HG03135 (cell line): ENCODE measurements around the gene MACROD2.
"Not testable (repeated sequence)": the region's sequence is repeated elsewhere in the genome, so short reads cannot be mapped to it uniquely, and the experiment has no call there.

Experiments used
- ATAC-seq: cut with Tn5 transposase; IDR thresholded peaks from one replicate; pipeline ENCODE4 v1.9.1; 2021; ENCODE audit warnings: mild to moderate bottlenecking, moderate library complexity; ENCODE audit not compliant: unreplicated experiment

MACROD2 gene

DNA sequence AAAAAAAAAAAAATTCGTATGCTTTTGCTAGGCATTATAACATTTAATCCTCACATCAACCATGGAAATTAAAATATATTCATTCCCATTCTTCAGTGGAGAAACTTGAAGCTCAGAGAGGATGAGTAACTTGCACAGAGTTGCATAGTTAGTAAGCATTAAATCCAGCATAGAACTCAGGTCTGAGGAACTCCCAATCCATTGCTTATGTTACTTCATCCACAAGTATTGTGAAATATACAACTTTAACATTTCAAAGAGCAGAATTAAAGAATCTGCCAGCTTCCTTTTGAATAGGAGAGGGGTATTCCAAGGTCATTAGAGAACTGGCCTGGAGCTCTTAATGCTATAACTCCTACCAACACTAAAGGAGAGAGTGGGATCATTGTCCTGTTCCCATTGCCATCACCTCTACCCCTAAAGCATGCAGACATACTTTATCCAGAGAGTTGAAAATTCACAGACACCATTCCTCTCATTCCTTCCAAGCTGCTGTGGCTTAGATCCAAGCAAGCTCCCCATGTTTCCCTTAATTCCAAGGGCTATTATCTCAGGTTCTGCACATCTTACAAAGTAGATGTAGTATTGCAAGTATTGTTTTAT lies 250.2 kb downstream of the MACROD2 start:
- no peak for ATAC-seq

DNA sequence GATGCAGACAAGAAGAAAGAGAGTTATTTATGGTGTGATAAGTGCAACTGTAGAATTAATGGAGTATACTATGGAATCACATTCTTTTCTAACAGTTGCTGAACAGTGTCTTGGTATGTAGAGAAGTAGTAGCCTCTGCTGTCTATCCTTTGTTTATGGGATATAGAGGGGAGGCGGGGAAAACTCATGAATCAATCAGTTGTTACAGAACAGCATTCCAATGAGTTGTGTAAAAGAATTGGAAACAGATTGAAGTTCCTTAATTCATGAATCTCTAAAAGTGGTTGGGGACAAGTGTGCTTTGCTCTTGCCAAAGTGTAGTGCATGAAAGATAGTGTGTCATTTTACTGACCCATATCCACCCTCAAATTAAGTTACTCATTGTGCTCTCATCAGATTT lies 264.4 kb downstream of the MACROD2 start:
- no peak for ATAC-seq

DNA sequence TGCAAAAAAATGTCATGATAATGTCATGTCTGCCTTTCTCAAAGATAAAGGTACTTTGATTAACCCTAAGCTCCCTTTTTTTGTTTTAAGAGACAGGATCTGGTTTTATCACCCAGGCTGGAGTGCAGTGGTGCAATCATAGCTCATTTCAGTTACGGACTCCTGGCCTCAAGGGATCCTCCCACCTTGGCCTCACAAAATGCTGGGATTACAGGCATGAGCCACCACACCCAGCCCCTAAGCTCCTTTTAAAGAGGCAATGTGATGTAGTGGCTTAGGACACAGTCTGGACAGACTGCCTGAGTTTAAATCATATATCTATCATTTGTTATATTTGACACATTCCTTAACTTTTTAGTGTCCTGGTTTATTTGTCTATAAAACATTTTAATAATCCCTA lies 265.1 kb downstream of the MACROD2 start:
- ATAC-seq: no peak

DNA sequence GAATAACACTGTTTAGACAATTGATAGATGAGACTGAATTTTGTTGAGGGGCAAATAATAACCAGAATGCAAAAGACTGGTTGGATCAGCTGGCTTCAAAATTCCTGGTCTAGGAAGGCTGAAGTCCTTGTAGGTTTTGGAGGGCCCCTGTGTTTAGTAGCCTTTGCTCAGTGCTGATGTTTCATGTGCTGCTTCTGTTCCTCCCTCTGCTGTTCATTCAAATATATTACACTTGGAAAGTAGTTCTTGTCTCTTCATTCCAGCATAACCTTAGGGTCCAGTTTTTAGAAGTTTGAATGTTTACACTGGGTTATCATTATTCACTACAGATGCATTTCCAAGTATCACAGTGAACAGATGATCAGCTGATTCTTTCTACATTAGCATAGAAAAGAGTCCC lies 269.6 kb downstream of the MACROD2 start:
- ATAC-seq: no peak

DNA sequence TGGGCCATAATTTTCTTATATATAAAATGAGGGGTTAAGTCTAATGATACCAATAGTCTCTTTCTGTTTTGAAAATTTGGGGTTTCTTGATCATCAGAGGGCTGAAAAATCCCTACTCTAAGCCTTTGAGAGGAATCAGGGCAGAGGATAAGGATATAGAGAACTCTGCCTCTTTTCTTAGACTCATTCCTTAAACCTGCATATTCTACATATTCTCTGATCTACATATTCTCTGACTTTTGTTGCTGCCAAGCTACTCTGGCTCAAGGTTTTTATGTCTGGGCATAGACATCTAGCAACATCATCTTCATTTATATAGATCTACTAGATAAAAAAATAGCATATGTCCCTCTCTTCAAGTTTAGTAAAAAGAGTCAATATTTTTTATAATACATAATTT lies 270.9 kb downstream of the MACROD2 start:
- ATAC-seq: no peak

DNA sequence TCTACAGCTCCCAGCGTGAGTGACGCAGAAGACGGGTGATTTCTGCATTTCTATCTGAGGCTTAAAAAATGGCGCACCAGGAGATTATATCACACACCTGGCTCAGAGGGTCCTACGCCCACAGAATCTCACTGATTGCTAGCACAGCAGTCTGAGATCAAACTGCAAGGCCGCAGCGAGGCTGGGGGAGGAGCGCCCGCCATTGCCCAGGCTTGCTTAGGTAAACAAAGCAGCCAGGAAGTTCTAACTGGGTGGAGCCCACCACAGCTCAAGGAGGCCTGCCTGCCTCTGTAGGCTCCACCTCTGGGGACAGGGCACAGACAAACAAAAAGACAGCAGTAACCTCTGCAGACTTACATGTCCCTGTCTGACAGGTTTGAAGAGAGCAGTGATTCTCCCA lies 275.4 kb downstream of the MACROD2 start:
- ATAC-seq: not testable (repeated sequence)

DNA sequence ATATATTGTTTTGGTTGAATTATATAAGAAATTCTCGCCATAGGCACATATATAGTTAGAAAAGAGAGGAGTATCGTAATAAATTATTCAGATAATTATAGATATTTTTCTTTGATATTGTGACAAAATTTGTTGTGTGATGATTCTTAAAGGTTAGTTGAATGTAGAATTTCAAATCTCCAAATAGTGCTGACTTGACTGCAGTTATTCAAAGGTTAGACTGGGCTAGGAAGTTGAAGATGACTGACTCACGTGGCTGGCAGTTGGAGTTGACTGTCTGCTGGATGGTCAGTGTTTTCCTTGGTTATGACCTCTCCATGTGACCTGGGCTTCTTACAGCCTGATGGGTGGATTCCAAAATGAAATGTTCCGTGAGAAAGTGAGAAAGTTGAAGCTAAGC lies 286.8 kb downstream of the MACROD2 start:
- ATAC-seq: no peak

DNA sequence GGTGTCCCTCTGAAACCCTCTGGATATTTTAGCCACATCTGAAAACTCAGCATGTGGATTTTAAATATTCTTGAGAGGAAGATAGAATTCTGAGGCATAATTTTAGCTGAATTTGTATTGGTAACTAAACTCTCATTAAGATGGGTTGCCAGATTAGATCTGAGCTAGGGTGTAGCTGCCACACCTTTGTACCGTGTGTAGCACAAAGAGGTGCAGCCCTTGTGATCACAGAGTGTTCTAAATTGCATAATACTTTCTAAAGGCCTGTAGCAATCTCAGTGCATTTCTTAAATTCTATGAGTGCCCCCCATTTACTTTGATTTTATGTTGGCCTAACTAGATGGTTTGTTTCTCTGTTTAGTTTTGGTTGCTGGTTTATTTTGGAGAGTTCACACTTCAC lies 289.1 kb downstream of the MACROD2 start:
- ATAC-seq: no peak

DNA sequence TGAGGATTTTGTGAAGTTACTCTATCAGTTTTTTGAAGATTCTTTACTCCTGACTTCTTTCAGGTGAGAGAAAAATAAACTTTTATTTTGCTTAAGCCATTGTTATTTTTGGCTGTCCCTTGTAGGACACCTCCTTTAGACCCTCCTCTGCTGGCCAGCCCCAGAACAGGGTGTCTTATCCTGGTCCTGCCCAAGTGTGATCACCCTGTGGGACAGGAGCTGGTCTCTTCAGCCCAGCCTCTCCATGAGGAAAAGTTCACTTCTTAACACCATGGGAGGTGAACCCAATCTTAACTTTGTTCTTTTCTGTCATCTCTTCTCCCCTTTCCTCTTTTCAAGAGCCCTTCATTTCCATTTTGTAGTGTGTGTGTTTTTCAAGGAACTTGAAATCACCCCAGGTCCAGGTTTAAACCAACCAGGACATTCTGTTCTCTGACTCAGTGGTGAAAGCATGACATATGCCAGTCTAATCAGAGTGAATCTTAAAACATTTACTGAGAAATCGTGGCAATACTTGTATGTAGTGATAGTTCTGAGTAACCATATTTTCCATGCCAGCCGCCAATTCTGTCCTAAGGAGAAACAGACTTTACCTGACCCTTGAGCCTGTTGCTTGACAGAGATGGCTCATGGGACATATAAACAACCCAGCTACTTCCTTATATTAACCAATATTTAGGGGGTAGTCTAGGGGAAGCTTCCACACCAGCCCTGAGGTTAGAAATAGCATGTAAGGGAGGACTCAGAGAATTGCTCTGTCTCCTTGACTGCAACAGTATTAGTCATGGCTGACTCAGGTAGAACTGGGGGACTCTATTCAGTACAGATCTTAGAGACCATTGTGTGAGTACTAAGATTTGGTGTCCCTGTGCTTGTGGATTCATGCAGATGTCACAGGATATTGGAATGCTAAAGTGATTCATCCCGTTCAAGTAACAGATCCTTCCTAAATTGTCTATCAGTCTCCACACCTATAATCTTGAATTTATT lies 293.3 kb downstream of the MACROD2 start:
- no peak for ATAC-seq

DNA sequence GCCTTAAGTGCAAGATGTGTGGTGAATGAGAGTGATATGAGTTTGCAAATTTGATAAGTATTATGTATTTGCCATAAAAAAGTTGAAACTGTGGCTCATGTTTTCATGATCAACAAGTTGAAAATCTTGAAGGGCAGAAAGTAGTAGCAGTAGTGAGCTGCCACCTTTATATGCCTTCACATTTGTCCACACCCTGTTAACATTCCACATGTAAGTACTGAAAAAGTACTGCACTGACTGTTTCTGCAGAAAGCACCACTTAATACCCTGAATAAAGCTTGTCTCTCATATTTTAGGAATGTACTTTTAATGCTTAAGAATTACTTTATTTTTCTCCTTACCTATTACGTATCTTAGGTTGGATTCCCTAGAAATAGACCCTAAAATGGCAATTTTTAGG lies 296.2 kb downstream of the MACROD2 start:
- ATAC-seq: no peak

DNA sequence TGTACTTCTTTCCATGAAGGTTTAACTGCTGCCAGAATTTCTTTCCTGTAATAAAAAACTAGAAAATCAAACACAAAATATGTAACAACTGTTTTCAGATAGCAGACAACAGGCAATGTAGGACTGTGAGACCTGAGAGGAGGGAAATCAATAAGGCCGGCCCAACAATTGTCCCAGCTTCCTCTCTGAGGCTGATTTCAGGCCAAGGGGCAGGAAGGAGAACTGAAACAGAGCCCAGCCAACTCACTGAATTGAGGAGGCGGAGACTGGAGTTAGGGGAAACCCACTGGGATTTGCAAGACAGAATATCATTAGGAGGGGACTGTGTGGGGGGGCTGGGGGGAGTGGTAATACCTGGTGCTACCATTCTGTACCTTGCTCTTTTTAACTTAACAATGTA lies 299.9 kb downstream of the MACROD2 start:
- ATAC-seq: no peak

DNA sequence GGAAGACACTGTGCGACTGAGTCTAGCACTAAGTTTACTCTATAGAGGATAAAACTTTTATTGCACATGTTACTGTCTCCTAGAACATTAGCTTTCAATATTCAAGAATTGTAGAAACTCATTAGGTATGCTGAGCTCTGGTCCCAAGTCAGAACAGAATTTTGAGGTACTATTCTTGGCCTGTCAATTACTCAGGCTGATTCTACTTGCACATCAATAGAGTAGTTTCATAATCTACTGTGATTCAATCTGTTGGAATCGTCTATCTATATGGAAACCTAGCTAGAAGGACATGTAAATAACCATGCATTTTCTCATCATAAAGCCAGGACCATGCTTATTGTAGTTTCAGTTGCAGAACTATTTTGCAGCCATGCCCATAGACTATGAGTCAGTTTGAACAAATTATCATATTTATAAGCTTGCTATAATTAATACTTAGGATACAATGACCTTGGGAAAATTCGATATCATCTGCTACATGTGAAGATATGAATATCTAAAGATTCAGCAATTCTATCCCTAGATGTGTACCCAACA lies 300.5 kb downstream of the MACROD2 start:
- no peak for ATAC-seq

DNA sequence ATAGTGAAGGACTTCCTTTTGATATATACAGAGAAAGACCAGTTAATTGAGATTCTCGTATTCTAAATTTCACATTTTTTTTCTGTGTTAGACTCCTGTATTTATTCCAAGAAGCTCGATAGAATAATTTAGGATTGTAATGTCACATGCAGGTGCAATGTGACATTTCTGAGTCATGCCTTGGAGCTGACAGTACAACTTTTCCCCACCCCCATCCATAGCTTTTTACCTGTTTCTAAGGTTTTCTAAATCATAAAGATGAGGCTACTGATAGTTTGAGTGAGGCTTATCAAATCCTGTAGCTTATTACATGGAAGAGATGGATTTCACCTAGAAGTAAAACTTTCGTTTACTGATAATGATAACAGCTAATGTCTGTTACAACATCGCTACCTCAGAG lies 304.5 kb downstream of the MACROD2 start:
- ATAC-seq: no peak

DNA sequence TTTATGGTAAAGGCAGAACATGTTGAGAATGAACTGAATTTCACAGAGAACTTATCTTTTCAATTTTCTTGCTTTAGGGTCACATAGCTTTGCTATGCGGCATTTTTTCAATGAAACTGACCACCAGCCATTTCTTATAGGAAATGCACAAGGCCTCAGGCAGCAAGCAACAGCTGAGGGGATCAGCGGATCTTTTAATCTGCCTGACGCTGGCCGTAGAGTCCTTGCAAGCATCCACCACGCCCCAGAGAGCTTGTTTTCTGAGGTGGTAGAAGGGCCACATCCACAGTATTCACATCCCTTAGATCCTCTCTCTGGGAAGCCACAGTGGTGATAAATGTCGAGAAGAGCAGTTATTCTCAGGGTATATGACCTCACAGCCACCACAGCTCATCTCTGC lies 307.8 kb downstream of the MACROD2 start:
- no peak for ATAC-seq

DNA sequence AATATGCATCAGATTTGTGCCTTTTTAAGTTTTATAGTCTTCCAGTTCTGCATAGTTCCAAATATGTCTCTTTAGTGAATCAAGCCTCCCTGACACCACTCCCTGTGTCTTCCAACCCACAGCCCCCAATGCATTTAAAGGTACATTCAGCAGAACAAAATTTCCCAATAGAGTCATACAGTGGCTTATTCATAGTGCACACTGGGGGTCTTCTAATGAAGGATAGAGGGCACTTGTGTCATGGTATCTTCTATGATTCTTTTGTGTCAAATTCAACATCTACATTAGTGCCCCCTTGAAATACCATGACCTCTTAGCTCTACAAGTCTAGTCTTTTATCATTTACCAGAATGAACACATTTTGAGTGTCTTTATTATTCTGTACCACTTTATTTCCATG lies 308.3 kb downstream of the MACROD2 start:
- no peak for ATAC-seq

DNA sequence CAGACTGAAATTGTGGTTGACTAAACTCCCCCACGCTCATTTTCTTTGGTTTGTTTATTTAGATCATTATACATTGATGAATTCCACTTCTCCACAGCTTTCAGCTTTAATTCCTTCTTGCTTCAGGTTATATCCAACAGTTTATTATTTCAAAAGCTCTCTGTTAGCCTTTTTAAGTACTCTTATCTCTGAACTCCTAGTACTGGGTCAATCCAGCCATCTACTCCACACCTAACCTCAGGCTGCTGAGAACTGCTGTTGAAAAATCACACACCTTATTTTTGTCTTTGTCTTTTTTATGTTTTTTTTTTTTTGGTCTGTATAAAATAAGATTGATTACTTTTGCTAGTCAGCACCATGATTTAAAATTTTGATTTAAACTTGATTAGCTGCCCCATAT lies 309.2 kb downstream of the MACROD2 start:
- no peak for ATAC-seq

DNA sequence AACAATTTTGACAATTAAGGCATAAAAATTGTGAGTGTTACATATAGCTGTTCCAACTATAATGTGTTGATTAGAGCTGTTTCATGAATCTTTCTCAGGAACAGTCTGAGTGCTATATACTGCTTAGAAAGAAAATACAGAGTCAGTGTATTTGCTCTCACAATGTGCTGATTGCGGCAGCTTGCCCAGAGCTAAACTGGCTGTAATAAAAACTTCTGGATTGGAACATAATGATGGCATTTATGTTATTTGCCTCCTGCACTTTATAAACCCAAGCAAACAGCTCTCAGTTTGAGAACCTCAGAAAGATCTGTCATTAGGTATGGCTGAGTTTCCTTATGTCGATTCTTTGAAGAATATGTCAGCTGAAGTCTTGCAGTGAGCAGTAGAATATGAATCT lies 312.6 kb downstream of the MACROD2 start:
- no peak for ATAC-seq

DNA sequence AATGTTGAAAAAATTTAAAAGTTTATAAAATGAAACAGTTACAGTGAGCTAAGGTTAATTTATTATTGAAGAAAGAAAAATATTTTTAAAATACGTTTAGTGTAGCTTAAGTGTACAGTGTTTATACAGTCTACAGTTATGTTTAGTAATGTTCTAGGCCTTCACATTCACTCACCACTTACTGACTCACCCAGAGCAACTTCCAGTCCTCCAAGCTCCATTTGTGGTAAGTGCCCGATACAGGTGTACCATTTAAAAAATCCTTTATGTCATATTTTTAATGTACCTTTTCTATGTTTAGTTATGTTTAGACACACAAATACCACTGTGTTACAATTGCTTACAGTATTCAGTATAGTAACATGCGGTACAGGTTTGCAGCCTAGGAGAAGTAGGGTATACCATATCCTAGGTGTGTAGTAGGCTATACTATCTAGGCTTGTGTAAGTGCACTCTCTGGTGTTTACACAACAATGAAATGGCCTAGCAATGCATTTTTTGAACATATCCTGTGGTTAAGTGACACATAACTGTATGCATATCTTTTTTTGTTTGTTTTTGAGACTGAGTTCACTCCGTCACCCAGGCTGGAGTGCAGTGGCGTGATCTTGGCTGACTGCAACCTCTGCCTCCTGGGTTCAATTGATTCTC lies 315.8 kb downstream of the MACROD2 start:
- no peak for ATAC-seq

DNA sequence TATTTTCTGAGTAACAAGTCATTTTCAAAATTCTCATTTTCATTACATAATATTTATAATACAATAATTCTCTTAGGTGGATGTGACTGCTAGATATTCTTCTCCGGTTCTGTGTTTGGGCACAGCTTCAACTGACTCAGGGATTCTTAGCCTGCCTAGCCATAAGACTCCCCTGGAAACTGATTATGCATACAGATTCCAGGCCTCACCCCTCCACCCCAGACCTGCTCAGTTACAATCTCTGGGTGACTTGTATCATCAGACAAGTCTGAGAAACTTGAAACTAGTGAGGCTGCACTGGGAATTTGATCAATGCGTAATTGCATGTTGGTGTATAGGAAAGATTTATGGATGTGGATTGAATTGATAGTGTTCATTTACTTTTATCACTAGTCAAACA lies 316.7 kb downstream of the MACROD2 start:
- no peak for ATAC-seq

DNA sequence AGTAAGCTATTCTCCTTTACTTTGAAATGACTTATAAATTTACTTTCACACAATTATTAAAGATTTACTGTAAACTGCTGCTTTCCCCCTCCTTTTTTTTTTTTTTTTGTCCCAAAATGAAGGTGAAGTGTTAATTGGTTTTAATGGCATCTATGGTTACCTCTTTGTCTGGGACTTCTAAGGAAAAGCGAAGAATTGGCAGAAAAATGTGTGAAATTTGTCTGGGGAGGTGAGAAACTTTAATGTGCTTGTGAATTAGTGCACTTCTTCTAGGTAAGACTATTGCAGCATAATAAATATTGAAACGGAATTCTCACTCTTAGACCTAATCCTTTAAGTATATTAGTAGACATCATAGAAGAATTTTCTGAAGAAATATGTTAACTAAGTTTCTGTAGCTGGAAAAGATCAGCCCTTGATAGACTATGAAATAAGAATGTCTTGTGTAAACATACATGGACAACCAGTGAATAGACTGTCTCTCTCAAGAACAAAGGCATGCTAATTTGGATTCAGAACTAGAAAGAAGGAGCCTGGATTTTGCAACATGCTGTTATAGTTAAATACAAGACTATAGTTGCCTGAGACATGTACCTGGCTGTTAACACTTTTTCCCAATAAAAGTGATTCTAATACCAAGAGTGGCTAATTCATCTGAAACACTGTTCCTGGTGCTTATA lies 318.2 kb downstream of the MACROD2 start:
- ATAC-seq: no peak

DNA sequence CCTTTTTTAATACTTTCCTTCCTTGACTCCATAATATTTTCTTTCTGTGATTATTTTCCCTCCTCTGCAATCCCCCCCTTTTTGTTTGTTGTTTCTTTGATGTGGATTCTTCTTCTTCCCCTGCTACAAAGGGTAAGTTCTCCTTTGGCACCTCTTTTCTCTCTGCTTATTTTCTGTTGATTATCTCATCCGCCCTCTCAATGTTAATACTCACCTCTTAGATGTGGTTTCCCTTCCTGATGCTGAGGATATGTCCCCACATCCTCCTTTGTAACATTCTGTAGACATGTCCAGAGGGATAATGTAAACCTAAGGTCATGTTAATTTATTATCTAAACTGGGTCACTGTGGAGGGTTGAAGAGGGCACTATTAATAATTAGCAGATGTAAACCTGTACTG lies 324.4 kb downstream of the MACROD2 start:
- no peak for ATAC-seq
